HUES64 (cell line): ENCODE measurements around the gene SP110.

Experiments
- H3K27ac ChIP-seq: 2 replicates; pipeline ENCODE4 v1.7.0; 2013; ENCODE audit warnings: low read depth, low read length, inconsistent platforms
- H3K27me3 ChIP-seq: 2 replicates; pipeline ENCODE4 v1.6.1; 2013; ENCODE audit warnings: mild to moderate bottlenecking, low read length; ENCODE audit not compliant: insufficient read depth
- H3K36me3 ChIP-seq: 2 replicates; pipeline ENCODE4 v1.6.1; 2013; ENCODE audit warnings: mild to moderate bottlenecking, low read length; ENCODE audit not compliant: insufficient read depth
- H3K4me1 ChIP-seq: 2 replicates; pipeline ENCODE4 v1.6.1; 2013; ENCODE audit warnings: mild to moderate bottlenecking, low read length, moderate library complexity; ENCODE audit not compliant: insufficient read depth
- H3K4me3 ChIP-seq: 2 replicates; pipeline ENCODE4 v1.5.1; 2013; ENCODE audit warnings: mild to moderate bottlenecking, low read length, moderate library complexity
- H3K9ac ChIP-seq: 2 replicates; pipeline ENCODE4 v1.6.1; 2013; ENCODE audit warnings: mild to moderate bottlenecking, low read depth, low read length
- H3K9me3 ChIP-seq: 2 replicates; pipeline ENCODE4 v1.6.1; 2013; ENCODE audit warnings: low read depth, low read length; ENCODE audit not compliant: insufficient read depth
- WGBS: fragments of 150-250, 120-280 bp; methylation state at CpG from one replicate; pipeline ENCODE4 v1.1.7; 2013; ENCODE audit warnings: missing lambda C conversion rate; 5-methylcytosine and 5-hydroxymethylcytosine counted together

The SP110 gene

GRCh38 chr2:230246206-230246605 lies 26.4 kb upstream of the SP110 start:
- no peaks in the 10 kb centered on the region for H3K4me1 ChIP-seq
- H3K9ac ChIP-seq, result no peak overlapping the region
- H3K36me3 ChIP-seq, result no peaks in the 10 kb centered on the region
- H3K4me3 ChIP-seq, result no peak overlapping the region
- H3K27ac ChIP-seq, result no peak overlapping the region
- WGBS, result 73% methylated on average over 3 of the region's 3 CpGs
- H3K9me3 ChIP-seq, result no peaks in the 10 kb centered on the region
- no peaks in the 10 kb centered on the region for H3K27me3 ChIP-seq

- no peak overlapping the region for H3K27ac ChIP-seq
- H3K9me3 ChIP-seq, result no peaks in the 10 kb centered on the region
- no peaks in the 10 kb centered on the region for H3K27me3 ChIP-seq
- 98% methylated on average over 2 of the region's 2 CpGs for WGBS
- H3K36me3 ChIP-seq, result no peaks in the 10 kb centered on the region
- no peak overlapping the region for H3K4me3 ChIP-seq
- no peak overlapping the region for H3K9ac ChIP-seq
- no peaks in the 10 kb centered on the region for H3K4me1 ChIP-seq
These were observed 24.4 kb upstream of the SP110 start for GRCh38 chr2:230244211-230244610.

- Histone ChIP-seq H3K27me3 (no peaks in the 10 kb centered on the region), H3K9me3 (peaks cover 10% of the 10 kb centered on the region), H3K4me3 (no peak overlapping the region), H3K36me3 (no peaks in the 10 kb centered on the region), H3K9ac (no peak overlapping the region), H3K4me1 (peaks cover 4% of the 10 kb centered on the region), H3K27ac (no peak overlapping the region)
- 95% methylated on average over 3 of the region's 3 CpGs for WGBS
These were observed 15.1 kb upstream of the SP110 start for GRCh38 chr2:230234845-230235244.

- H3K9me3 ChIP-seq, result peaks cover 10% of the 10 kb centered on the region
- no peak overlapping the region for H3K4me3 ChIP-seq
- WGBS, result 100% methylated on average over 1 of the region's 3 CpGs
- H3K36me3 ChIP-seq, result no peaks in the 10 kb centered on the region
- no peak overlapping the region for H3K27ac ChIP-seq
- no peaks in the 10 kb centered on the region for H3K27me3 ChIP-seq
- peaks cover 7% of the 10 kb centered on the region for H3K4me1 ChIP-seq
- no peak overlapping the region for H3K9ac ChIP-seq
These were observed 14.4 kb upstream of the SP110 start for GRCh38 chr2:230234122-230234722.

GRCh38 chr2:230231251-230231650 lies 11.5 kb upstream of the SP110 start:
- Histone ChIP-seq H3K9ac (no peak overlapping the region), H3K4me1 (peaks cover 7% of the 10 kb centered on the region), H3K36me3 (no peaks in the 10 kb centered on the region), H3K27ac (no peak overlapping the region), H3K9me3 (peaks cover 10% of the 10 kb centered on the region), H3K4me3 (no peak overlapping the region), H3K27me3 (no peaks in the 10 kb centered on the region)
- 82% methylated on average over 2 of the region's 3 CpGs for WGBS

- peaks cover 7% of the 10 kb centered on the region for H3K4me1 ChIP-seq
- 100% methylated on average over 1 of the region's 2 CpGs for WGBS
- H3K36me3 ChIP-seq, result no peaks in the 10 kb centered on the region
- no peak overlapping the region for H3K4me3 ChIP-seq
- peak overlapping the region; percentile 78 for H3K27ac ChIP-seq
- H3K9me3 ChIP-seq, result peaks cover 10% of the 10 kb centered on the region
- no peaks in the 10 kb centered on the region for H3K27me3 ChIP-seq
- no peak overlapping the region; the same call in 1 of the 2 replicates for H3K9ac ChIP-seq
These were observed 10.9 kb upstream of the SP110 start for GRCh38 chr2:230230496-230231200.

GRCh38 chr2:230230087-230230486 lies 10.3 kb upstream of the SP110 start:
- H3K27me3 ChIP-seq, result no peaks in the 10 kb centered on the region
- no peak overlapping the region; the same call in 1 of the 2 replicates for H3K9ac ChIP-seq
- peaks cover 7% of the 10 kb centered on the region for H3K4me1 ChIP-seq
- WGBS, result 82% methylated on average over 2 of the region's 3 CpGs
- H3K27ac ChIP-seq, result peak overlapping the region; percentile 79
- H3K4me3 ChIP-seq, result no peak overlapping the region; the same call in 1 of the 2 replicates
- peaks cover 10% of the 10 kb centered on the region for H3K9me3 ChIP-seq
- H3K36me3 ChIP-seq, result no peaks in the 10 kb centered on the region

GRCh38 chr2:230227216-230227615 lies 7.4 kb upstream of the SP110 start:
- Histone ChIP-seq H3K27me3 (no peaks in the 10 kb centered on the region), H3K9me3 (peaks cover 10% of the 10 kb centered on the region), H3K36me3 (no peaks in the 10 kb centered on the region), H3K9ac (no peak overlapping the region), H3K27ac (no peak overlapping the region), H3K4me1 (peaks cover 7% of the 10 kb centered on the region), H3K4me3 (no peak overlapping the region)
- 98% methylated on average over 3 of the region's 3 CpGs for WGBS

GRCh38 chr2:230226051-230226551 lies 6.3 kb upstream of the SP110 start:
- over 99% methylated on average over 3 of the region's 4 CpGs for WGBS
- no peak overlapping the region for H3K9ac ChIP-seq
- no peak overlapping the region for H3K27ac ChIP-seq
- H3K9me3 ChIP-seq, result peaks cover 8% of the 10 kb centered on the region
- H3K36me3 ChIP-seq, result no peaks in the 10 kb centered on the region
- H3K4me1 ChIP-seq, result peaks cover 6% of the 10 kb centered on the region
- H3K27me3 ChIP-seq, result no peaks in the 10 kb centered on the region
- H3K4me3 ChIP-seq, result no peak overlapping the region

GRCh38 chr2:230225486-230225885 lies 5.7 kb upstream of the SP110 start, which contains the start of gene SP140:
TSS of gene SP140 (plus strand) at chr2:230225736. CDS start at chr2:230225845, 109 bp downstream.
- Histone ChIP-seq H3K9me3 (peaks cover 2% of the 10 kb centered on the region), H3K9ac (no peak within 1 kb of the TSS), H3K36me3 (no peaks in the 10 kb centered on the region), H3K4me3 (no peak within 1 kb of the TSS), H3K27ac (no peak within 1 kb of the TSS), H3K27me3 (no peaks in the 10 kb centered on the region), H3K4me1 (peaks cover 4% of the 10 kb centered on the region)
- 98% methylated on average over 8 of the region's 8 CpGs for WGBS

GRCh38 chr2:230224458-230224857 lies 4.7 kb upstream of the SP110 start:
- no peak overlapping the region for H3K27ac ChIP-seq
- H3K4me3 ChIP-seq, result no peak overlapping the region
- H3K36me3 ChIP-seq, result no peaks in the 10 kb centered on the region
- H3K9ac ChIP-seq, result no peak overlapping the region
- no peaks in the 10 kb centered on the region for H3K27me3 ChIP-seq
- no peaks in the 10 kb centered on the region for H3K9me3 ChIP-seq
- H3K4me1 ChIP-seq, result peaks cover 3% of the 10 kb centered on the region; the same call in 1 of the 2 replicates
